ENCODE measurements around the gene FOXS1. TPM values are rescaled to one million over a fixed set of nuclear protein-coding genes. Genes with fewer than 3 reads are reported as not detected.

FOXS1 gene
- total RNA-seq, 1 donor from 2014 or later, result not detected

- no peaks in the 10 kb centered on the region for H3K9me3 Mint-ChIP-seq (ENCODE audit: low read depth)
- H3K36me3 Mint-ChIP-seq (ENCODE audit: insufficient read depth), result no peaks in the 10 kb centered on the region
- no peak overlapping the region for H3K27ac Mint-ChIP-seq
- no peak overlapping the region for H3K4me3 Mint-ChIP-seq (ENCODE audit: low read depth)
- H3K27me3 Mint-ChIP-seq, result peaks cover 15% of the 10 kb centered on the region
- TF ChIP-seq CTCF (IDR thresholded peaks at IDR 0.05; ENCODE audit: unreplicated experiment), result no peak
- DNase-seq (ENCODE audit: low spot score, unreplicated experiment), result no peak
- H3K4me1 Mint-ChIP-seq (ENCODE audit: low read depth), result peaks cover 16% of the 10 kb centered on the region
Observed at GRCh38 chr20:31864521-31865400, 19.4 kb upstream of the FOXS1 start.

- Mint-ChIP-seq H3K27me3 (peaks cover 24% of the 10 kb centered on the region), H3K4me1 (ENCODE audit: low read depth) (peaks cover 12% of the 10 kb centered on the region), H3K9me3 (ENCODE audit: low read depth) (no peaks in the 10 kb centered on the region), H3K4me3 (ENCODE audit: low read depth) (no peak overlapping the region), H3K36me3 (ENCODE audit: insufficient read depth) (no peaks in the 10 kb centered on the region), H3K27ac (no peak overlapping the region)
- TF ChIP-seq CTCF (IDR thresholded peaks at IDR 0.05; ENCODE audit: unreplicated experiment), result no peak
- DNase-seq (ENCODE audit: low spot score, unreplicated experiment), result no peak
Observed at GRCh38 chr20:31863296-31864085, 18.1 kb upstream of the FOXS1 start.

GRCh38 chr20:31862506-31862905 lies 17.1 kb upstream of the FOXS1 start:
- DNase-seq (ENCODE audit: low spot score, unreplicated experiment), result no peak
- H3K27me3 Mint-ChIP-seq, result peaks cover 28% of the 10 kb centered on the region
- H3K27ac Mint-ChIP-seq, result peak overlapping the region; percentile 44
- H3K9me3 Mint-ChIP-seq (ENCODE audit: low read depth), result no peaks in the 10 kb centered on the region
- H3K4me1 Mint-ChIP-seq (ENCODE audit: low read depth), result peaks cover 12% of the 10 kb centered on the region
- H3K4me3 Mint-ChIP-seq (ENCODE audit: low read depth), result peak overlapping the region; percentile 90
- TF ChIP-seq CTCF (IDR thresholded peaks at IDR 0.05; ENCODE audit: unreplicated experiment), result no peak
- H3K36me3 Mint-ChIP-seq (ENCODE audit: insufficient read depth), result no peaks in the 10 kb centered on the region

GRCh38 chr20:31862157-31862470 lies 16.7 kb upstream of the FOXS1 start:
- peak overlapping the region; percentile 90 for H3K4me3 Mint-ChIP-seq (ENCODE audit: low read depth)
- peaks cover 25% of the 10 kb centered on the region for H3K27me3 Mint-ChIP-seq
- peak overlapping the region; percentile 92 for H3K27ac Mint-ChIP-seq
- H3K9me3 Mint-ChIP-seq (ENCODE audit: low read depth), result no peaks in the 10 kb centered on the region
- peaks cover 12% of the 10 kb centered on the region for H3K4me1 Mint-ChIP-seq (ENCODE audit: low read depth)
- DNase-seq (ENCODE audit: low spot score, unreplicated experiment), result no peak
- no peaks in the 10 kb centered on the region for H3K36me3 Mint-ChIP-seq (ENCODE audit: insufficient read depth)
- no peak for TF ChIP-seq CTCF (IDR thresholded peaks at IDR 0.05; ENCODE audit: unreplicated experiment)

- H3K9me3 Mint-ChIP-seq (ENCODE audit: low read depth), result no peaks in the 10 kb centered on the region
- peak; percentile 85 for DNase-seq (ENCODE audit: low spot score, unreplicated experiment)
- peak overlapping the region; percentile 90 for H3K4me3 Mint-ChIP-seq (ENCODE audit: low read depth)
- no peaks in the 10 kb centered on the region for H3K36me3 Mint-ChIP-seq (ENCODE audit: insufficient read depth)
- H3K4me1 Mint-ChIP-seq (ENCODE audit: low read depth), result peaks cover 12% of the 10 kb centered on the region
- H3K27ac Mint-ChIP-seq, result peak overlapping the region; percentile 92
- peak; percentile 15 for TF ChIP-seq CTCF (IDR thresholded peaks at IDR 0.05; ENCODE audit: unreplicated experiment)
- peaks cover 24% of the 10 kb centered on the region for H3K27me3 Mint-ChIP-seq
Observed at GRCh38 chr20:31861385-31862156, 16.2 kb upstream of the FOXS1 start.

Measured in progenitor cell of endocrine pancreas (in vitro differentiated cells).